ENCODE results near the gene SOX15. TPM values are rescaled to one million over a fixed set of nuclear protein-coding genes. Genes with fewer than 3 reads are reported as not detected.

The SOX15 gene
- total and polyA plus RNA-seq, 2 of the 13 experiments (the other 11 are each of a cell fraction or from before 2014, with no cell fraction given) = 0.07 to 0.18 TPM

GRCh38 chr17:7557147-7557764 lies 32.6 kb downstream of the SOX15 start (continued):
- 0 out of 2 replicates have a peak, but pooled peaks have one; percentile 14 for TF ChIP-seq TFAP4 (IDR thresholded peaks at IDR 0.05; ENCODE audit: borderline replicate concordance, low read depth)
- no peak for TF ChIP-seq PAX8 (CRISPR knock-in tag; IDR thresholded peaks at IDR 0.05; ENCODE audit: borderline replicate concordance)
- TF ChIP-seq ZNF614 (CRISPR knock-in tag; IDR thresholded peaks at IDR 0.05; ENCODE audit: borderline replicate concordance) = peak; percentile 45; the same call in 1 of the 2 replicates
- no peak for TF ChIP-seq LCORL (IDR thresholded peaks at IDR 0.05)
- TF ChIP-seq LCORL (CRISPR knock-in tag; IDR thresholded peaks at IDR 0.05) = peak; percentile 74
- TF ChIP-seq STAG1 (CRISPR knock-in tag; IDR thresholded peaks at IDR 0.05) = peak; percentile 10; the same call in 1 of the 2 replicates
- 0 out of 2 replicates have a peak, but pooled peaks have one; percentile 37 for TF ChIP-seq CBFB (CRISPR knock-in tag; IDR thresholded peaks at IDR 0.05)
- no peak for TF ChIP-seq ZNF597 (CRISPR knock-in tag; IDR thresholded peaks at IDR 0.05)
- TF ChIP-seq ZNF251 (CRISPR knock-in tag; IDR thresholded peaks at IDR 0.05) = no peak
- no peak for TF ChIP-seq ZBTB25 (CRISPR knock-in tag; IDR thresholded peaks at IDR 0.05)
- peak; percentile 55; the same call in 1 of the 2 replicates for TF ChIP-seq NFAT5 (CRISPR knock-in tag; IDR thresholded peaks at IDR 0.05)
- TF ChIP-seq MYPOP (CRISPR knock-in tag; IDR thresholded peaks at IDR 0.05) = 0 out of 2 replicates have a peak, but pooled peaks have one; percentile 38

Data from HepG2 (cell line).